Caco-2 (cell line): ENCODE results near the gene REPS1. TPM values are rescaled to one million over a fixed set of nuclear protein-coding genes. Genes with fewer than 3 reads are reported as not detected.

Experiments used
- BruUV-seq: library from RNA; stranded (reverse); fragments of 400-500 nt; replicated peaks from 2 replicates; lab custom pipeline; 2021; lab: Mats Ljungman, UMichigan
- CTCF ChIA-PET: fragments of 300-600 bp; sonication (Branson Sonifier 250); formaldehyde crosslinking; loops from one replicate; lab custom pipeline; 2022; ENCODE audit warnings: antibody characterized with exemption; lab: Charles Lee
- POLR2A ChIA-PET: fragments of 300-600 bp; sonication (Branson Sonifier 250); formaldehyde crosslinking; loops from one replicate; lab custom pipeline; 2022; ENCODE audit warnings: antibody characterized with exemption; lab: Charles Lee
- DNase-seq, 2 experiments: peaks; one replicate each; pipeline versions ENCODE4 v3.0.0 to v3.0.0-alpha.2; 2020 to 2022
- H3K27me3 ChIP-seq: replicated peaks from 2 replicates; pipeline ENCODE4 v1.6.0; 2011; ENCODE audit warnings: low read length; ENCODE audit not compliant: control insufficient read depth, insufficient read depth
- H3K36me3 ChIP-seq: 2 replicates; pipeline ENCODE4 v1.5.1; 2011; ENCODE audit warnings: low read length; ENCODE audit not compliant: control insufficient read depth, insufficient read depth
- H3K4me1 ChIP-seq: fragments of 250-450 bp; sonication (Bioruptor Pico); 2 replicates; pipeline ENCODE4 v1.5.1; 2020; ENCODE audit warnings: mild to moderate bottlenecking
- H3K4me3 ChIP-seq: 2 replicates; pipeline ENCODE4 v1.5.1; 2011; ENCODE audit warnings: low read depth, mild to moderate bottlenecking, control low read depth, low read length
- H3K9me3 ChIP-seq: fragments of 250-450 bp; sonication (Bioruptor Pico); 2 replicates; pipeline ENCODE4 v1.5.1; 2020; ENCODE audit warnings: mild to moderate bottlenecking, moderate library complexity
- H3K27ac Mint-ChIP-seq: one replicate; pipeline ENCODE4 v1.8.0; 2022; ENCODE audit warnings: mixed read lengths; ENCODE audit not compliant: unreplicated experiment
- H3K27me3 Mint-ChIP-seq: one replicate; pipeline ENCODE4 v1.8.0; 2022; ENCODE audit warnings: mixed read lengths; ENCODE audit not compliant: insufficient read depth, unreplicated experiment
- H3K36me3 Mint-ChIP-seq: one replicate; pipeline ENCODE4 v1.8.0; 2022; ENCODE audit warnings: mild to moderate bottlenecking, mixed read lengths; ENCODE audit not compliant: insufficient read depth, unreplicated experiment
- H3K4me1 Mint-ChIP-seq: one replicate; pipeline ENCODE4 v1.8.0; 2022; ENCODE audit warnings: low read depth, mixed read lengths; ENCODE audit not compliant: unreplicated experiment
- H3K4me3 Mint-ChIP-seq: one replicate; pipeline ENCODE4 v1.8.0; 2022; ENCODE audit warnings: mild to moderate bottlenecking, moderate library complexity, mixed read lengths; ENCODE audit not compliant: unreplicated experiment
- H3K9me3 Mint-ChIP-seq: one replicate; pipeline ENCODE4 v1.8.0; 2022; ENCODE audit warnings: mixed read lengths; ENCODE audit not compliant: unreplicated experiment
- intact Hi-C: fragments of 100-400 bp; cut with micrococcal nuclease; formaldehyde crosslinking; loops from one replicate; pipeline ENCODE4 v1.10.0; 2022; ENCODE audit not compliant: unreplicated experiment
- total RNA-seq: library from RNA; stranded (reverse); gene quantifications from 2 replicates; pipeline ENCODE4 v1.2.3, GENCODE V29; 2022
- TF ChIP-seq, protein P1 (sequence below), 2 experiments: fragments of 200-600 bp in 1 of 2; IDR thresholded peaks; 1 replicate in 1 of 2; 2 replicates in 1 of 2; pipeline versions ENCODE4 v1.5.1 to v1.8.0; 2011 to 2022; ENCODE audit warnings: antibody characterized with exemption in 1 of 2, control low read depth in 1 of 2, inconsistent platforms in 1 of 2, low read depth in 1 of 2, low read length in 1 of 2, mild to moderate bottlenecking in 1 of 2, moderate library complexity in 1 of 2; ENCODE audit not compliant: insufficient read depth in 1 of 2, severe bottlenecking in 1 of 2, unreplicated experiment in 1 of 2

REPS1 gene
- total RNA-seq, 1 experiment from 2014 or later = 74.1 TPM

DNA sequence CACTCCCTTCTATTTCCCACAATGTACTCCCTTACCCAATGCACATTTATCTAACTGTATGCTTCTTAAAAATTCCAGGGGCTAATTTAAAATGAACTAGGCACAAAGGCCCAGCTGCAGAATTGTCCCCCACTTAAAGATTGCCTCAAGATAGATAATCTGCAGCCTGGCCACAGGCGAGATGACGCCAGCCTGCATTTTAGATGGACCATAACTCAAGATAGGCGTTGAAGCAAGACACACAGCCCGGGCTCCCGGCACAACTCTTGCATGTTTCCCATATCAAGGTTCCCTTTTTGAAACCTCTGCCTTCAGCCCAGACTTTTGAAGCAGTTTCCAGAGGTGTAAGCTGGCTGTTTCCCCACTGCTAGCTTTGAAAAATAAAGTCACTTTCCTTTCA lies 3.2 kb upstream of the REPS1 start:
- no peak overlapping the region for H3K4me3 ChIP-seq
- no TSS peak for BruUV-seq
- no peaks in the 10 kb centered on the region for H3K9me3 Mint-ChIP-seq
- H3K9me3 ChIP-seq = no peaks in the 10 kb centered on the region
- H3K4me3 Mint-ChIP-seq = no peak overlapping the region
- H3K36me3 Mint-ChIP-seq = peaks cover 5% of the 10 kb centered on the region
- no peaks in the 10 kb centered on the region for H3K27me3 Mint-ChIP-seq
- no peak overlapping the region for H3K27ac Mint-ChIP-seq
- no peaks in the 10 kb centered on the region for H3K27me3 ChIP-seq
- peaks cover 35% of the 10 kb centered on the region for H3K4me1 ChIP-seq
- TF ChIP-seq, protein P1, sequence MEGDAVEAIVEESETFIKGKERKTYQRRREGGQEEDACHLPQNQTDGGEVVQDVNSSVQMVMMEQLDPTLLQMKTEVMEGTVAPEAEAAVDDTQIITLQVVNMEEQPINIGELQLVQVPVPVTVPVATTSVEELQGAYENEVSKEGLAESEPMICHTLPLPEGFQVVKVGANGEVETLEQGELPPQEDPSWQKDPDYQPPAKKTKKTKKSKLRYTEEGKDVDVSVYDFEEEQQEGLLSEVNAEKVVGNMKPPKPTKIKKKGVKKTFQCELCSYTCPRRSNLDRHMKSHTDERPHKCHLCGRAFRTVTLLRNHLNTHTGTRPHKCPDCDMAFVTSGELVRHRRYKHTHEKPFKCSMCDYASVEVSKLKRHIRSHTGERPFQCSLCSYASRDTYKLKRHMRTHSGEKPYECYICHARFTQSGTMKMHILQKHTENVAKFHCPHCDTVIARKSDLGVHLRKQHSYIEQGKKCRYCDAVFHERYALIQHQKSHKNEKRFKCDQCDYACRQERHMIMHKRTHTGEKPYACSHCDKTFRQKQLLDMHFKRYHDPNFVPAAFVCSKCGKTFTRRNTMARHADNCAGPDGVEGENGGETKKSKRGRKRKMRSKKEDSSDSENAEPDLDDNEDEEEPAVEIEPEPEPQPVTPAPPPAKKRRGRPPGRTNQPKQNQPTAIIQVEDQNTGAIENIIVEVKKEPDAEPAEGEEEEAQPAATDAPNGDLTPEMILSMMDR (IDR thresholded peaks at IDR 0.05; ENCODE audit: insufficient read depth in 1 of 2, low read depth in 1 of 2, low read length in 1 of 2, severe bottlenecking in 1 of 2, unreplicated experiment in 1 of 2) = no peak
- POLR2A ChIA-PET = no interaction called here
- CTCF ChIA-PET = no interaction called here
- H3K36me3 ChIP-seq = no peaks in the 10 kb centered on the region
- DNase-seq = no peak
- peaks cover 21% of the 10 kb centered on the region for H3K4me1 Mint-ChIP-seq
- intact Hi-C loops = no loop called here

GRCh38 chr6:138989098-138989983 lies 1.3 kb upstream of the REPS1 start:
- peak overlapping the region; percentile 91 for H3K27ac Mint-ChIP-seq
- 0 out of 2 replicates have a peak overlapping the region, but pooled peaks have one; percentile 31 for H3K4me3 ChIP-seq
- H3K36me3 ChIP-seq = no peaks in the 10 kb centered on the region
- H3K4me3 Mint-ChIP-seq = peak overlapping the region; percentile 90
- H3K4me1 ChIP-seq = peaks cover 43% of the 10 kb centered on the region
- H3K9me3 Mint-ChIP-seq = no peaks in the 10 kb centered on the region
- POLR2A ChIA-PET = interaction anchor here (0.5 to 1.4 kb wide), 6 partner anchors 21 to 385 kb away, joined by 3 to 4 read pairs (median 4); partner anchors contain the start of gene CITED2
- intact Hi-C loops = loop anchor here (1.0 to 2.0 kb wide), 6 partner anchors 21 to 172 kb away; partner anchors contain the start of gene ABRACL
- H3K27me3 Mint-ChIP-seq = no peaks in the 10 kb centered on the region
- H3K9me3 ChIP-seq = no peaks in the 10 kb centered on the region
- DNase-seq = peak in 1 of 2 experiments; percentile 62
- peaks cover 21% of the 10 kb centered on the region for H3K4me1 Mint-ChIP-seq
- TF ChIP-seq, protein P1 (IDR thresholded peaks at IDR 0.05; ENCODE audit: insufficient read depth in 1 of 2, low read depth in 1 of 2, low read length in 1 of 2, severe bottlenecking in 1 of 2, unreplicated experiment in 1 of 2) = no peak
- no TSS peak for BruUV-seq
- H3K36me3 Mint-ChIP-seq = peaks cover 2% of the 10 kb centered on the region
- CTCF ChIA-PET = interaction anchor here (0.5 to 1.0 kb wide), 6 partner anchors 21 to 216 kb away, joined by 3 to 5 read pairs (median 3); partner anchors contain the start of gene CCDC28A
- no peaks in the 10 kb centered on the region for H3K27me3 ChIP-seq

- Histone ChIP-seq H3K9me3 (no peaks in the 10 kb centered on the region), H3K4me3 (peak overlapping the region; percentile 31), H3K27me3 (no peaks in the 10 kb centered on the region), H3K36me3 (no peaks in the 10 kb centered on the region), H3K4me1 (peaks cover 36% of the 10 kb centered on the region)
- H3K4me1 Mint-ChIP-seq = peaks cover 18% of the 10 kb centered on the region
- POLR2A ChIA-PET = interaction anchor here (0.5 to 1.2 kb wide), 5 partner anchors 22 to 386 kb away, joined by 3 to 4 read pairs (median 4); partner anchors contain the start of gene CITED2
- TF ChIP-seq, protein P1 (IDR thresholded peaks at IDR 0.05; ENCODE audit: insufficient read depth in 1 of 2, low read depth in 1 of 2, low read length in 1 of 2, severe bottlenecking in 1 of 2, unreplicated experiment in 1 of 2) = no peak
- peak overlapping the region; percentile 91 for H3K27ac Mint-ChIP-seq
- no peaks in the 10 kb centered on the region for H3K36me3 Mint-ChIP-seq
- no peaks in the 10 kb centered on the region for H3K9me3 Mint-ChIP-seq
- no TSS peak for BruUV-seq
- CTCF ChIA-PET = interaction anchor here (0.6 to 1.0 kb wide), 3 partner anchors 27 to 215 kb away, joined by 3 read pairs; partner anchors contain the start of gene CCDC28A
- H3K4me3 Mint-ChIP-seq = peak overlapping the region; percentile 90
- H3K27me3 Mint-ChIP-seq = no peaks in the 10 kb centered on the region
- intact Hi-C loops = loop anchor here (2.0 kb wide), 4 partner anchors 22 to 120 kb away; no protein-coding TSS in a partner anchor
- DNase-seq = no peak
Measured at GRCh38 chr6:138988469-138988834, 399 bp upstream of the REPS1 start.
